Cardiac fibroblast (primary cell): ENCODE results near the gene TRIM7.

Experiments
- DNase-seq, 2 donors: peaks; one replicate each; pipeline versions ENCODE4 v3.0.0 to v3.0.0-alpha.2; 2010; ENCODE audit warnings: low read depth in 2 of 2
- H3K4me3 ChIP-seq, 2 donors: replicated peaks in 1 of 2; 1 replicate in 1 of 2; 2 replicates in 1 of 2; pipeline ENCODE4 v1.5.1; 2011; ENCODE audit warnings: low read depth in 2 of 2, low read length in 2 of 2, mild to moderate bottlenecking in 2 of 2, moderate library complexity in 1 of 2
- TF ChIP-seq, protein P1 (sequence below): IDR thresholded peaks from one replicate; pipeline ENCODE4 v1.5.1; 2011; ENCODE audit warnings: low read depth, mild to moderate bottlenecking, low read length, inconsistent platforms

Gene TRIM7

DNA sequence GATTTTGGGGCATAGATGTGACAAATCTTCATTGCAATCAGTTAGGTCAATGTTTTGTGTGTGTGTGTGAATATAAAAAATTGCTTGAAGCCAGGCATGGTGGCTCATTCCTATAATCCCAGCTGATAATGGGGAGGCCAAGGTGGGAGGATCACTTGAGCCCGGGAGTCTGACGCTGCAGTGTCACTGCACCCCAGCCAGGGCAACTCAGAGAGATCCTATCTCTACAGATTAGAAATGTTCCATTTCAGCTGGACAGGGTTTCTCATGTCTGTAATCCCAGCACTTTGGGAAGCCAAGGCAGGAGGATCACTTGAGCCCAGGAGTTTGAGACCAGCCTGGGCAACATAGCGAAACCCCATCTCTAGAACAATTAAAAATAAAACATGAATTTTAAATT, 46.1 kb downstream of the TRIM7 start:
- TF ChIP-seq, protein P1, sequence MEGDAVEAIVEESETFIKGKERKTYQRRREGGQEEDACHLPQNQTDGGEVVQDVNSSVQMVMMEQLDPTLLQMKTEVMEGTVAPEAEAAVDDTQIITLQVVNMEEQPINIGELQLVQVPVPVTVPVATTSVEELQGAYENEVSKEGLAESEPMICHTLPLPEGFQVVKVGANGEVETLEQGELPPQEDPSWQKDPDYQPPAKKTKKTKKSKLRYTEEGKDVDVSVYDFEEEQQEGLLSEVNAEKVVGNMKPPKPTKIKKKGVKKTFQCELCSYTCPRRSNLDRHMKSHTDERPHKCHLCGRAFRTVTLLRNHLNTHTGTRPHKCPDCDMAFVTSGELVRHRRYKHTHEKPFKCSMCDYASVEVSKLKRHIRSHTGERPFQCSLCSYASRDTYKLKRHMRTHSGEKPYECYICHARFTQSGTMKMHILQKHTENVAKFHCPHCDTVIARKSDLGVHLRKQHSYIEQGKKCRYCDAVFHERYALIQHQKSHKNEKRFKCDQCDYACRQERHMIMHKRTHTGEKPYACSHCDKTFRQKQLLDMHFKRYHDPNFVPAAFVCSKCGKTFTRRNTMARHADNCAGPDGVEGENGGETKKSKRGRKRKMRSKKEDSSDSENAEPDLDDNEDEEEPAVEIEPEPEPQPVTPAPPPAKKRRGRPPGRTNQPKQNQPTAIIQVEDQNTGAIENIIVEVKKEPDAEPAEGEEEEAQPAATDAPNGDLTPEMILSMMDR = no peak
- DNase-seq = no peak
- H3K4me3 ChIP-seq = no peak overlapping the region

GRCh38 chr5:181156758-181157157, 48.2 kb downstream of the TRIM7 start:
- no peak for DNase-seq
- TF ChIP-seq, protein P1 = no peak
- no peak overlapping the region for H3K4me3 ChIP-seq

GRCh38 chr5:181153814-181154213, 51.2 kb downstream of the TRIM7 start:
- TF ChIP-seq, protein P1 = no peak
- no peak for DNase-seq
- H3K4me3 ChIP-seq = no peak overlapping the region

- TF ChIP-seq, protein P1 = no peak
- peak in 1 of 2 donors; percentile 51 for DNase-seq
- no peak overlapping the region for H3K4me3 ChIP-seq
These were observed 52.6 kb downstream of the TRIM7 start for GRCh38 chr5:181152406-181152805.

- TF ChIP-seq, protein P1 = no peak
- no peak overlapping the region for H3K4me3 ChIP-seq
- DNase-seq = no peak
These were observed 53.9 kb downstream of the TRIM7 start for GRCh38 chr5:181151146-181151545.

DNA sequence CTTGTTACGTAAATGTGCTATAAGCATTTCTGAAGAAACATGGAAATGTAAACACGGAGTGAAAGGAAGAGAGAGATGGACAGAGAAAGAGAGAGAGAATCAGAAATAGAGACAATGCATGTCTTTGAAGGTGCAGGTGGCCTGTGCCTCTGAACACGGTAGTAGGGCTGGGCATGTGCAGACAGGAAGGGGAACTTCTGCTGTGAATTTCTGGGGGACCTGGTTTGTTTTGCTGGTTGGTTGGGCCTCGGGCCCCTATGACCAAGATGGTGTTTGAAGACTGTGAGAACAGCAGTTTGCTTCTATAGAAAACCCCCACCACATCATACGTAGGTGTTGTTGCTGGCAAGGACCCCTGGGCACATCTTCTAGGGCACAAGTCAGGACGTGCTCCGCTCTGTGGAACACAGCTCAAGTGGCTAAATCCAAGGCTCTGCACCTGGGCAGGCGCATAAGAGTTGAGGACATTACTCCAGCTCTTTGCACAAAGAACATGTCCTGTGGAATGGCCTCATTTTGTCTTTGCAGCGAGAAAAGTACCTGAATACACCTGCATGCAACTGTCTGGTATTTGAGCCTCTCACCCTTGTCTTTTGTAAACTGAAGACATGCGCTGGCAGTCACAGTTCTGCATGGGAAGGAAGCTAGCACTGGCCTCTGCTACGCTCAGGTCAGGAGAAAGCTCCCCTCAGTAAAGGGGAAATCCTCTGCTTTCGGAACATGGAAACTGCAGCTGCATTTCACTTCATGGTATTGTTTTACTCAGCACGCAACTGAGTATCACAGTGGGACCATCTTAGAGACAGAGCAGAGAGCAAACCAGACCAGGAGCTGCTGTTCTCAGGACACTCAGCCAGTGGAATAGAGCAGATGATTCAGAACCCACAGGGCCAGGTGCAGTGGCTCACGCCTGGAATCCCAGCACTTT, 54.9 kb downstream of the TRIM7 start:
- TF ChIP-seq, protein P1 = no peak
- DNase-seq = no peak
- H3K4me3 ChIP-seq = no peak overlapping the region
